B cell (primary cell): ENCODE data around the gene CAPZA2. TPM values are rescaled to one million over a fixed set of nuclear protein-coding genes. Genes with fewer than 3 reads are reported as not detected.
"Not testable (repeated sequence)": the region's sequence is repeated elsewhere in the genome, so short reads cannot be mapped to it uniquely, and the experiment has no call there.

Experiments
- ATAC-seq: fragments of 200-7000 bp; cut with Tn5 transposase; one replicate; pipeline ENCODE4 v1.10.0; 2021; ENCODE audit warnings: low read depth, mild to moderate bottlenecking, moderate number of reproducible peaks, moderate library complexity
- CTCF ChIA-PET: fragments of 350-600 bp; sonication (Branson Sonifier 250); formaldehyde crosslinking; loops from one replicate; lab custom pipeline; 2021; ENCODE audit warnings: antibody characterized with exemption, inconsistent platforms; lab: Charles Lee
- POLR2A ChIA-PET: fragments of 350-600 bp; sonication (Branson Sonifier 250); formaldehyde crosslinking; loops from one replicate; lab custom pipeline; 2021; ENCODE audit warnings: antibody characterized with exemption; lab: Charles Lee
- DNase-seq: peaks from one replicate; pipeline ENCODE4 v3.0.0; 2013
- H2AFZ ChIP-seq: 2 replicates; pipeline ENCODE4 v1.6.1; 2012; ENCODE audit warnings: mild to moderate bottlenecking, low read depth, low read length; ENCODE audit not compliant: insufficient read depth, poor library complexity, severe bottlenecking
- H3K27ac ChIP-seq, 2 donors: 1 replicate in 1 of 2; 2 replicates in 1 of 2; pipeline ENCODE4 v1.5.1; 2012 to 2013; ENCODE audit warnings: low read length in 2 of 2, mild to moderate bottlenecking in 2 of 2, moderate library complexity in 1 of 2
- H3K27me3 ChIP-seq, 4 experiments: fragments of 200-600 bp in 1 of 4; sonication (generic) in 1 of 4; replicated peaks in 1 of 4; 1 replicate in 2 of 4; 2 replicates in 2 of 4; pipeline versions ENCODE4 v1.6.1 to v1.7.0; 2013 to 2016; ENCODE audit warnings: low read length in 3 of 4, mild to moderate bottlenecking in 2 of 4, mixed read lengths in 1 of 4, moderate library complexity in 1 of 4; ENCODE audit not compliant: insufficient read depth in 4 of 4, control insufficient read depth in 3 of 4; ENCODE audit errors: control extremely low read depth in 1 of 4
- H3K36me3 ChIP-seq, 2 experiments: replicated peaks in 1 of 2; 1 replicate in 1 of 2; 2 replicates in 1 of 2; pipeline versions ENCODE4 v1.6.1 to v1.7.1; 2013; ENCODE audit warnings: low read length in 1 of 2; ENCODE audit not compliant: insufficient read depth in 2 of 2, control insufficient read depth in 1 of 2; ENCODE audit errors: control extremely low read depth in 1 of 2, extremely low read depth in 1 of 2
- H3K4me1 ChIP-seq, 2 donors: fragments of 200-600 bp in 1 of 2; sonication (generic) in 1 of 2; 1 replicate in 1 of 2; 2 replicates in 1 of 2; pipeline versions ENCODE4 v1.5.1 to v1.6.1; 2013 to 2017; ENCODE audit warnings: low read length in 2 of 2; ENCODE audit not compliant: control insufficient read depth in 2 of 2, insufficient read depth in 2 of 2
- H3K4me2 ChIP-seq: replicated peaks from 2 replicates; pipeline ENCODE3; 2012; ENCODE audit warnings: mild to moderate bottlenecking, low read depth, low read length; ENCODE audit not compliant: poor library complexity, severe bottlenecking
- H3K4me3 ChIP-seq, 5 experiments: fragments of 200-600 bp in 1 of 5; sonication (generic) in 1 of 5; 1 replicate in 3 of 5; 2 replicates in 2 of 5; pipeline versions ENCODE4 v1.5.1 to v1.7.0; 2011 to 2016; ENCODE audit warnings: low read length in 4 of 5, mild to moderate bottlenecking in 4 of 5, low read depth in 2 of 5, control low read depth in 1 of 5, moderate library complexity in 1 of 5; ENCODE audit not compliant: insufficient read depth in 1 of 5; ENCODE audit errors: control extremely low read depth in 1 of 5, extremely low read depth in 1 of 5
- H3K79me2 ChIP-seq: fragments of 200-600 bp; sonication (generic); one replicate; pipeline ENCODE4 v1.6.0; 2016; ENCODE audit warnings: low read length; ENCODE audit not compliant: control insufficient read depth, insufficient read depth
- H3K9ac ChIP-seq: fragments of 200-600 bp; sonication (generic); 2 replicates; pipeline ENCODE4 v1.6.1; 2017; ENCODE audit warnings: mild to moderate bottlenecking, low read length, moderate library complexity
- H3K9me3 ChIP-seq, 3 donors: one replicate each; pipeline versions ENCODE4 v1.6.1 to v1.7.1; 2013; ENCODE audit warnings: low read length in 2 of 3; ENCODE audit not compliant: control insufficient read depth in 2 of 3, insufficient read depth in 1 of 3; ENCODE audit errors: control extremely low read depth in 1 of 3
- H4K20me1 ChIP-seq: 2 replicates; pipeline ENCODE4 v1.6.0; 2012; ENCODE audit warnings: mild to moderate bottlenecking, low read length; ENCODE audit not compliant: insufficient read depth, control insufficient read depth, poor library complexity, severe bottlenecking
- H3K27ac Mint-ChIP-seq: one replicate; pipeline ENCODE4 v1.8.0; 2021; ENCODE audit warnings: mixed read lengths
- H3K27me3 Mint-ChIP-seq: one replicate; pipeline ENCODE4 v1.8.0; 2021; ENCODE audit warnings: mixed read lengths
- H3K4me1 Mint-ChIP-seq: one replicate; pipeline ENCODE4 v1.8.0; 2021; ENCODE audit warnings: mixed read lengths
- H3K4me3 Mint-ChIP-seq: one replicate; pipeline ENCODE4 v1.8.0; 2021; ENCODE audit warnings: mixed read lengths
- H3K9me3 Mint-ChIP-seq: one replicate; pipeline ENCODE4 v1.8.0; 2022; ENCODE audit warnings: mixed read lengths; ENCODE audit not compliant: insufficient read depth
- EZH2 ChIP-seq: IDR thresholded peaks from 2 replicates; pipeline ENCODE4 v1.6.1; 2012; ENCODE audit warnings: borderline replicate concordance, low read depth, mild to moderate bottlenecking, moderate library complexity, low read length; ENCODE audit not compliant: insufficient read depth, poor library complexity, severe bottlenecking
- WGBS: methylation state at CpG from one replicate; pipeline ENCODE4 v1.1.5; 2013; ENCODE audit warnings: missing lambda C conversion rate; ENCODE audit not compliant: insufficient coverage; 5-methylcytosine and 5-hydroxymethylcytosine counted together
- intact Hi-C: fragments of 100-400 bp; cut with micrococcal nuclease; formaldehyde crosslinking; loops from one replicate; pipeline ENCODE4 v1.10.0; 2022
- polyA plus RNA-seq: library from polyadenylated mRNA; depleted of rRNA; stranded (reverse); fragments of >200 nt; gene quantifications from 2 replicates; pipeline ENCODE4 v1.2.3, GENCODE V29; 2012
- small RNA-seq: library from RNA; depleted of rRNA; stranded (forward); fragments of <200 nt; gene quantifications from one replicate; pipeline ENCODE3, GENCODE V24; 2012; ENCODE audit warnings: low replicate concordance, low read depth; ENCODE audit not compliant: insufficient read length
- total RNA-seq, 2 donors: library from RNA; stranded (reverse); fragments of 120-200 nt in 1 of 2; gene quantifications; 1 replicate in 1 of 2; 2 replicates in 1 of 2; pipeline versions ENCODE4 v1.2.3 to v1.2.4, GENCODE V29; 2013 to 2022
- TF ChIP-seq, protein P1 (sequence below): fragments of 200-600 bp; IDR thresholded peaks from one replicate; pipeline ENCODE4 v1.8.0; 2022; ENCODE audit warnings: antibody characterized with exemption, mild to moderate bottlenecking

CAPZA2 gene
- total and polyA plus RNA-seq, 2 donors (not counting 1 experiment from before 2014, with no cell fraction given), result 15.0 to 79.0 TPM

DNA sequence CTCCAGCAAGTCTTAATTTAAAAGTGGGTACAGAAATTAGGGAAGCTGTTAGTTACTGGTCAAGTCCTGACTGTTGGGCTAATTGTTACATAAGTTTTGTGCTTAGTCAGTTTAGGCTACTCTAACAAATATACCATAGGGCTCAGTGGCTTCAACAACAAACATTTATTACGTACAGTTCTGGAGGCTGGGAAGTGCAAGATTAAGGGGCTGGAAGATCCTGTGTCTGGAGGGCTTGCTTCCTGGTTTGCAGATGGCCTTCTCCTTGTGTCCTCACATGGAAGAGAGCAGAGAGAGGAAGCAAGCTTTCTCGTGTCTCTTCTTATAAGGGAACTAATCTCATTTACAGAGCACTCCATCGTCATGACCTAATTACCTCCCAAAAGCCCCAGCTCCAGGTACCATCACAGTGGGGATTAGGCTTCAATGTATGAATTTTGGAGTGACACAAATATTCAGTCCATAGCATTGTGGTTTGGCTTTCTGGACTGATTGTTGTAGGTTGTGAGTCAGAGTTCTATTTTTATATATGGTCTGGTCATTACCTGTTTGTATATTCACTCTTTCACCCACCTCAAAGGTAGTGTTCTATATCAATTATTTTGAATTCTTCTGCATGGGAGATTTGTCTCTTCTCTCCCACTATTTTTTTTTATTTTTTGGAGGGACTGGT, 108.0 kb downstream of the CAPZA2 start:
- H3K9me3 ChIP-seq, result no peaks in the 10 kb centered on the region
- ATAC-seq (no peak), DNase-seq (no peak)
- no peaks in the 10 kb centered on the region for H3K36me3 ChIP-seq
- H3K4me3 Mint-ChIP-seq, result no peak overlapping the region
- H4K20me1 ChIP-seq, result no peaks in the 10 kb centered on the region
- H3K4me2 ChIP-seq, result no peak overlapping the region
- H3K9ac ChIP-seq, result no peak overlapping the region
- intact Hi-C loops, result no loop called here
- no peak for TF ChIP-seq EZH2
- TF ChIP-seq, protein P1, sequence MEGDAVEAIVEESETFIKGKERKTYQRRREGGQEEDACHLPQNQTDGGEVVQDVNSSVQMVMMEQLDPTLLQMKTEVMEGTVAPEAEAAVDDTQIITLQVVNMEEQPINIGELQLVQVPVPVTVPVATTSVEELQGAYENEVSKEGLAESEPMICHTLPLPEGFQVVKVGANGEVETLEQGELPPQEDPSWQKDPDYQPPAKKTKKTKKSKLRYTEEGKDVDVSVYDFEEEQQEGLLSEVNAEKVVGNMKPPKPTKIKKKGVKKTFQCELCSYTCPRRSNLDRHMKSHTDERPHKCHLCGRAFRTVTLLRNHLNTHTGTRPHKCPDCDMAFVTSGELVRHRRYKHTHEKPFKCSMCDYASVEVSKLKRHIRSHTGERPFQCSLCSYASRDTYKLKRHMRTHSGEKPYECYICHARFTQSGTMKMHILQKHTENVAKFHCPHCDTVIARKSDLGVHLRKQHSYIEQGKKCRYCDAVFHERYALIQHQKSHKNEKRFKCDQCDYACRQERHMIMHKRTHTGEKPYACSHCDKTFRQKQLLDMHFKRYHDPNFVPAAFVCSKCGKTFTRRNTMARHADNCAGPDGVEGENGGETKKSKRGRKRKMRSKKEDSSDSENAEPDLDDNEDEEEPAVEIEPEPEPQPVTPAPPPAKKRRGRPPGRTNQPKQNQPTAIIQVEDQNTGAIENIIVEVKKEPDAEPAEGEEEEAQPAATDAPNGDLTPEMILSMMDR, result no peak
- H3K9me3 Mint-ChIP-seq, result no peaks in the 10 kb centered on the region
- no peaks in the 10 kb centered on the region for H3K4me1 Mint-ChIP-seq
- no peak overlapping the region for H3K27ac ChIP-seq
- no peaks in the 10 kb centered on the region for H3K27me3 ChIP-seq
- H3K27me3 Mint-ChIP-seq, result no peaks in the 10 kb centered on the region
- no CpG with 5 or more reads among the region's 3 CpGs for WGBS
- no peak overlapping the region for H2AFZ ChIP-seq
- CTCF ChIA-PET, result interaction anchor here (2.1 kb wide), 1 partner anchor 157 kb away, joined by 6 read pairs; no protein-coding TSS in a partner anchor
- POLR2A ChIA-PET, result no interaction called here
- H3K4me1 ChIP-seq, result no peaks in the 10 kb centered on the region
- no peaks in the 10 kb centered on the region for H3K79me2 ChIP-seq
- H3K4me3 ChIP-seq, result no peak overlapping the region
- H3K27ac Mint-ChIP-seq, result no peak overlapping the region

DNA sequence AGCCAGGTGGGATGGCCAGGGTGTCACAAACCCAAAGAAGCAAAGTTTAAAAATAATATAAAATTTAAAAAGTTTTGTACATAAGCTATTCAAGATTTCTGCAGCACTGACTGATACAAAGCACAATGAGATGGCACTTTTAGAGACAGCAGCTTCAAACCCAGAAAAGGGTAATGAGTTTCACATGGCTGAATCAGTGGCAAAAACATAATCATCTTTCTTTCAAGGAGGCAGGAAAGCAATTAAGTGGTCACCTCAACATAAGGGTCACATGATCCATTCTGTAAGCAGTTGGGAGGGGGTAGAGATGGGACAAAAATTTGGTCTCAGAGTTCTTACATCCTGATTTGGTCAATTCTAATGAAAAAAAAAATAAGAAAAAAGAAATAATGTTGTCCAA, 108.8 kb downstream of the CAPZA2 start:
- CTCF ChIA-PET, result interaction anchor here (1.4 to 2.1 kb wide), 2 partner anchors 17 to 156 kb away, joined by 6 read pairs; no protein-coding TSS in a partner anchor
- H3K27ac Mint-ChIP-seq, H2AFZ ChIP-seq, H3K27ac ChIP-seq, H4K20me1 ChIP-seq, H3K4me3 ChIP-seq, DNase-seq, H3K9ac ChIP-seq, intact Hi-C loops, H3K4me2 ChIP-seq, H3K4me3 Mint-ChIP-seq, H3K9me3 Mint-ChIP-seq, H3K4me1 ChIP-seq, H3K4me1 Mint-ChIP-seq, H3K36me3 ChIP-seq, H3K27me3 ChIP-seq, H3K27me3 Mint-ChIP-seq, H3K9me3 ChIP-seq, ATAC-seq, POLR2A ChIA-PET, H3K79me2 ChIP-seq: not testable (repeated sequence)

Small RNA genes lying within 50 kb of the gene (small RNA-seq; reads per million reads assigned to genes)
- gene RF00019 (not detected), gene RF02179 (not detected), gene RF02180 (not detected), gene RF02188 (not detected), gene RNA5SP239 (not detected)

Other genes with a start within 250 kb of the CAPZA2 start
- gene MET, start 190.4 kb upstream of the CAPZA2 start, total RNA-seq, result 0.59 and 1.9 TPM in 2 replicates
- gene MET, start 190.4 kb upstream of the CAPZA2 start, polyA plus RNA-seq, result 0.03 TPM in 2 replicates
- 4.0 and 4.6 TPM in 2 replicates for gene ST7, start 90.9 kb downstream of the CAPZA2 start, total RNA-seq
- gene ST7, start 90.9 kb downstream of the CAPZA2 start, polyA plus RNA-seq, result 1.3 and 2.3 TPM in 2 replicates